Measurements from ENCODE around the gene C11orf91. TPM values are rescaled to one million over a fixed set of nuclear protein-coding genes. Genes with fewer than 3 reads are reported as not detected.
"Not testable (repeated sequence)": the region's sequence is repeated elsewhere in the genome, so short reads cannot be mapped to it uniquely, and the experiment has no call there.

C11orf91 gene
- total and polyA plus RNA-seq, 5 experiments from 2014 or later: 0.47 TPM; not detected in 4

GRCh38 chr11:33716243-33716642 lies 15.6 kb upstream of the C11orf91 start:
- Mint-ChIP-seq H3K4me1 (no peaks in the 10 kb centered on the region), H3K9me3 (no peaks in the 10 kb centered on the region), H3K36me3 (peaks cover 3 to 70% (median 14%) of the 10 kb centered on the region in 3 donors), H3K27ac (no peak overlapping the region), H3K27me3 (no peaks in the 10 kb centered on the region), H3K4me3 (no peak overlapping the region)
- ATAC-seq: no peak
- peak in 1 of 10 donors; percentile 11 for DNase-seq
- POLR2A ChIA-PET: interaction anchor here (1.0 to 1.1 kb wide), 2 partner anchors 15 to 26 kb away, joined by 3 to 4 read pairs; partner anchors contain the start of gene C11orf91

- POLR2A ChIA-PET: interaction anchor here (0.6 to 0.9 kb wide), 2 partner anchors 23 to 373 kb away, joined by 3 read pairs; no protein-coding TSS in a partner anchor
- DNase-seq (no peak), ATAC-seq (no peak)
- H3K4me3 Mint-ChIP-seq: no peak overlapping the region
- H3K36me3 Mint-ChIP-seq: peaks cover 3 to 64% (median 9%) of the 10 kb centered on the region in 3 donors
- H3K27ac Mint-ChIP-seq: no peak overlapping the region
- no peaks in the 10 kb centered on the region for H3K9me3 Mint-ChIP-seq
- H3K27me3 Mint-ChIP-seq: no peaks in the 10 kb centered on the region
- no peaks in the 10 kb centered on the region for H3K4me1 Mint-ChIP-seq
Observed at GRCh38 chr11:33713856-33714398, 13.3 kb upstream of the C11orf91 start.

- POLR2A ChIA-PET: no interaction called here
Observed at GRCh38 chr11:33713151-33713855, 12.7 kb upstream of the C11orf91 start.

GRCh38 chr11:33712436-33712835 lies 11.8 kb upstream of the C11orf91 start:
- Mint-ChIP-seq H3K9me3 (no peaks in the 10 kb centered on the region), H3K27me3 (no peaks in the 10 kb centered on the region), H3K27ac (no peak overlapping the region), H3K4me1 (no peaks in the 10 kb centered on the region), H3K36me3 (peaks cover 3 to 58% (median 12%) of the 10 kb centered on the region in 3 donors), H3K4me3 (no peak overlapping the region)
- no peak for DNase-seq
- POLR2A ChIA-PET: no interaction called here
- no peak for ATAC-seq

More at GRCh38 chr11:33713151-33713855, 12.7 kb upstream of the C11orf91 start:
- Mint-ChIP-seq H3K27ac (no peak overlapping the region), H3K4me3 (no peak overlapping the region), H3K36me3 (peaks cover 3 to 64% (median 12%) of the 10 kb centered on the region in 3 donors), H3K27me3 (no peaks in the 10 kb centered on the region), H3K4me1 (no peaks in the 10 kb centered on the region), H3K9me3 (no peaks in the 10 kb centered on the region)
- ATAC-seq (no peak), DNase-seq (no peak)

DNA sequence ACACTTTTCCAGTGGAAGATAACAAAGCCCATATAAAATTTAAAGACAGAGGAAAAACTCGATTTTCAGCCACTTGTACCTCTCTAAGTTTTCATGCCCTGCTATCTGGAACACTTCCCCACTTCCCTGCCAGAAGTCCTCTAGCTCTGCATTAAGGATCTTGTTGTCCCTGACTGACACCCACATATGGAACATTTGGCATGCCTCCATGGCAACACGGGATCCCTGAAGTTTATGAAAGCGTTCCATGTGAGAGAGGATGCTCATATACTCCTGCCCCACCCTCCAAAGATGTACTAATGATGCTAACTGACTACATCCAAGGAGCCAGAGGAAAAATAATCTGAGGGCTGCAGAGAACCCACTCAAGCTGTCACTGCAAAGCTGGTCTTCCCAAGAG lies 8.8 kb upstream of the C11orf91 start:
- DNase-seq (no peak), ATAC-seq (no peak)
- Mint-ChIP-seq H3K4me1 (peaks cover 0 to 6% (median 3%) of the 10 kb centered on the region in 4 donors), H3K9me3 (no peaks in the 10 kb centered on the region), H3K27me3 (no peaks in the 10 kb centered on the region), H3K4me3 (no peak overlapping the region), H3K27ac (no peak overlapping the region), H3K36me3 (peaks cover 3 to 36% (median 11%) of the 10 kb centered on the region in 3 donors)
- POLR2A ChIA-PET: interaction anchor here (1.1 kb wide), 1 partner anchor 26 kb away, joined by 6 read pairs; no protein-coding TSS in a partner anchor

DNA sequence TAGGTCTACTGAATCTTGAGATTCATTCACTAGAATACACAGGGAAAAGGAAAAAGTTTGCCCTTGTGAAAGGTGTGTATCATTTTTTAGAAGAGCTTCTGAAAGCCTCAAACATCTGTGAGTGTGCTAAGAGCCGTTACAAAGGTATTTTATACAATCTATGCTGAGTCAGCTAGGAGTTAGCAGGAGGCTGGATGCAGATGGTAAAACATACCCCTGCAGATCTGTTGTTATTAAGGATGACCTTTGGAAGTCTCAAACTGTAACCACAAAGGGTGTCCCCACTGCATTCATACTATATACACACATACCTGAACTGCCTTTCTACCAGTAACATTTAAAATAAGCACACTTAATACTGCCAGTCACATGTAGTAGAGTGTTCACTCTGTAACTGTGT lies 8.4 kb upstream of the C11orf91 start:
- no peak overlapping the region for H3K27ac Mint-ChIP-seq
- POLR2A ChIA-PET: interaction anchor here (1.1 kb wide), 1 partner anchor 26 kb away, joined by 6 read pairs; no protein-coding TSS in a partner anchor
- DNase-seq: no peak
- H3K9me3 Mint-ChIP-seq: no peaks in the 10 kb centered on the region
- H3K27me3 Mint-ChIP-seq: no peaks in the 10 kb centered on the region
- H3K36me3 Mint-ChIP-seq: peaks cover under 1 to 34% (median 11%) of the 10 kb centered on the region in 3 donors
- H3K4me1 Mint-ChIP-seq: peaks cover 0 to 6% (median 3%) of the 10 kb centered on the region in 4 donors
- no peak overlapping the region for H3K4me3 Mint-ChIP-seq
- no peak for ATAC-seq

DNA sequence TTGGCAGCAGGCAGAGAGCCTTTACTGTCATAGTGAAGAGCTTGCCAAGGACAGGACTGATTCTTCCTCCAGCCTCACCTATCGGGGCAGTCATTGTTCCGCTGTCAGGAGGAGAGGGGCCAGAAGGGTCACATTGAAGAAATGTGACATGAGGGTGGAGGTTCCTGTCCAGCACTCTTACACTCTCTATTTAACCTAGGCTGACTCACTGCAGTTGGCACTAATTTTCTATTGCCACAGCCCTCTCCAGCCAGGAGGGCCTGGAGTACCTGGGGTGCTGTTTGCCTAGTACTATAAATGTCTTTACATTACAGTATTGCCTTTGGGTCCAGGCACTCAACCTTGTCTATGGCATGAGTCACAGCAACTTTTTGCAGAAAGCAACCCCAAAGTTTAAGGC lies 7.2 kb upstream of the C11orf91 start:
- POLR2A ChIA-PET, H3K4me1 Mint-ChIP-seq, H3K4me3 Mint-ChIP-seq, H3K9me3 Mint-ChIP-seq, H3K27ac Mint-ChIP-seq, H3K27me3 Mint-ChIP-seq, DNase-seq, ATAC-seq: not testable (repeated sequence)
- peaks cover 0 to 25% (median 11%) of the 10 kb centered on the region in 3 donors for H3K36me3 Mint-ChIP-seq

DNA sequence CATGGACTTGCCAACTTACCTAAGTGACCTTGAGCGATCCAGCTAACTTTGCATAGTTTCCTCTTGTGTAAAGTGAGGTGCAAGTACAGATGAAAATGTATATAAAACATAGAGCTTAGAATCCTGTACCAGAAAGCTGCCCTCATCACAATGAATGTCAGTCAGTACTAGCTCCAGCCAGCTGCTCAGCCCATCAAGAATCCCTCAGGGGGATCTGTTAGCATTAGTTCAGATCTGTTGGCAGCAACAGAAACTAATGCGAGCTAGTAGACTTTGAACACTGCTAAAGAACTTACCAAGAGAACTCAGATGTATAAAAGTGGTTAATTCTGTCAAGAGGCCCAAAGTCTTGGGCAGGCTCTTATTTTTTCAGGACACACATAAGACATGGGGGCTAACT lies 6.3 kb upstream of the C11orf91 start:
- H3K36me3 Mint-ChIP-seq: peaks cover 0 to 21% (median 6%) of the 10 kb centered on the region in 3 donors
- no peaks in the 10 kb centered on the region for H3K9me3 Mint-ChIP-seq
- no peaks in the 10 kb centered on the region for H3K27me3 Mint-ChIP-seq
- H3K4me3 Mint-ChIP-seq: no peak overlapping the region
- H3K27ac Mint-ChIP-seq: no peak overlapping the region
- peaks cover 0 to 6% (median 3%) of the 10 kb centered on the region in 4 donors for H3K4me1 Mint-ChIP-seq
- DNase-seq: no peak
- POLR2A ChIA-PET: no interaction called here
- ATAC-seq: no peak

DNA sequence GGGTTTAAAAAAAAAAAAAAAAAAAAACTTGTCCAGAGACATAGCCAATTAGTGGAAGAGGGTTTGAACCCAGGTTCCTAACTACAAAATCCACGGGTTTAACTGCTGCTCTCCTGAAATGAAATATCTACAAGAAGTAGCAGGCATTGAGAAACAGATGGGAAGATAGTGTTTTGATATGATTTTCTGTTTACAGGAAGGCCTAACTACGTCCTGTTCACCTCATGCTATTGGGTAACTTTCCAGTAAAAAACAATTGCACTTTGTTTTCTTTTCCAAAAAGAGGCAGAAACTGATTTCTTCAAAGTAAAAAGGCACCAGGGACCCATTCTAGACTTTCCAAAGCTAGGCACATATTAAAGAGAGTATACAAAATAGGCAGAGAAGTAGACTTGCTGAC lies 5.9 kb upstream of the C11orf91 start:
- peaks cover 0 to 21% (median 6%) of the 10 kb centered on the region in 3 donors for H3K36me3 Mint-ChIP-seq
- no peak overlapping the region for H3K4me3 Mint-ChIP-seq
- H3K27ac Mint-ChIP-seq: no peak overlapping the region
- H3K27me3 Mint-ChIP-seq: no peaks in the 10 kb centered on the region
- ATAC-seq (no peak), DNase-seq (no peak)
- no peaks in the 10 kb centered on the region for H3K9me3 Mint-ChIP-seq
- POLR2A ChIA-PET: no interaction called here
- peaks cover under 1 to 9% (median 5%) of the 10 kb centered on the region in 4 donors for H3K4me1 Mint-ChIP-seq

DNA sequence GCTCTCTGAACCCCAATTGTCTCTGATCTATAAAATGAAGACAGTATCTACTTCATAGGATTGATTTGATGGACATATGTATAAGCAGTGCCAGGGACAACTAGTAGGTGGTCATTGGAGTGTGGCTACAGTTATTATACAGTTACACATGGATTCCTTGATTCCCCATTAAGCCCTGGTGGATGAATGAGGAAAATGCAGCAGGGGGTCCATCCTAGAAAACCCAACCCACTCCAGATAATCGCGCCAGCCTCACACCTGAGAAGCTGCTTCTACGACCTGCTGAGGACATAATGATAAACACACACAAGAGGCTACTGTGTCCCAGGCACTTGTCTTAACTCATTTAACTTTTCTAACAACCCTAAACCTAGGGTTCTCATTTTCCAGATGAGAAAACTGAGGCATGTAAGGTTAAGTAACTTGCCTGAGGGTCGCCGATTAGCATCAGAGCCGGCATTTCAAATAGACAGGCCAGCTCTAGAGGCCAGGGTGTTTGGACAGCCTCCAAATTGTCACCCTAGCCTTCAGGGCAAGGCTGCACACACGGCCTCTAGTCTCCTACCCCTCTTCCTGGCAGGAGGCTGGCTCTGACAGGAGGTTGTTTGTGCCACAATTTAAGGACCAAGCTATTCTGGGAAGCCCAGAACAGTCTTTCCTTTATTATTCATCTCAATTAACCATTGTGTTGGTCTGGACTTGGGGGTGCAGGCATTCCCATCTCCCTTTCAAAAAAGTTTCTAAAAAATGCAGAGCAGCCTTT lies 3.8 kb upstream of the C11orf91 start:
- Mint-ChIP-seq H3K27ac (no peak overlapping the region), H3K9me3 (no peaks in the 10 kb centered on the region), H3K4me1 (peaks cover 12 to 24% (median 17%) of the 10 kb centered on the region in 4 donors), H3K4me3 (no peak overlapping the region), H3K36me3 (peaks cover 0 to 11% (median 6%) of the 10 kb centered on the region in 3 donors), H3K27me3 (no peaks in the 10 kb centered on the region)
- no peak for DNase-seq
- POLR2A ChIA-PET: no interaction called here
- ATAC-seq: no peak

DNA sequence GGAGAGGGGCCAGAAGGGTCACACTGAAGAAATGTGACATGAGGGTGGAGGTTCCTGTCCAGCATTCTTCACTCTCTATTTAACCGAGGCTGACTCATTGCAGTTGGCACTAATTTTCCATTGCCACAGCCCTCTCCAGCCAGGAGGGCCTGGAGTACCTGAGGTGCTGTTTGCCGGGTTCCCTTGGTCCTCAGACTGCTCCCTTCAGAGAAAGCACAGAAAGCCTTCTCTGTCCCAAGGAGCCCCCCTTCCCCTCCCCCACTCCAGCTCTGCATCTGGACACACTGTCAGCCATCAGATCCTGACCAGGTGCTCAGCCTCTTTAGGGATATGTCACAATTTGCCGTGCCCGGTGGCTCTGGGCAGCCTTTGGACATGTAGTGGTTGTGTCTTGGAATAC lies 3.2 kb upstream of the C11orf91 start:
- ATAC-seq (no peak), DNase-seq (no peak)
- no peak overlapping the region for H3K4me3 Mint-ChIP-seq
- H3K9me3 Mint-ChIP-seq: no peaks in the 10 kb centered on the region
- peaks cover 12 to 24% (median 18%) of the 10 kb centered on the region in 4 donors for H3K4me1 Mint-ChIP-seq
- POLR2A ChIA-PET: no interaction called here
- H3K27me3 Mint-ChIP-seq: no peaks in the 10 kb centered on the region
- H3K36me3 Mint-ChIP-seq: peaks cover 0 to 5% (median 4%) of the 10 kb centered on the region in 3 donors
- no peak overlapping the region for H3K27ac Mint-ChIP-seq

- POLR2A ChIA-PET: interaction anchor here (4.1 kb wide), 1 partner anchor 33 kb away, joined by 15 read pairs; the partner anchor contains the start of gene CD59
- Mint-ChIP-seq H3K27me3 (peaks cover 0 to 2% (median 0%) of the 10 kb centered on the region in 5 donors), H3K4me3 (no peak overlapping the region), H3K36me3 (no peaks in the 10 kb centered on the region), H3K4me1 (peaks cover 12 to 24% (median 18%) of the 10 kb centered on the region in 4 donors), H3K9me3 (no peaks in the 10 kb centered on the region), H3K27ac (no peak overlapping the region)
- ATAC-seq (no peak), DNase-seq (no peak)
Observed at GRCh38 chr11:33703234-33703633, 2.6 kb upstream of the C11orf91 start.

Measured in naive thymus-derived CD8-positive, alpha-beta T cell (primary cell).